ENCODE results near the gene CLPTM1L. TPM values are rescaled to one million over a fixed set of nuclear protein-coding genes. Genes with fewer than 3 reads are reported as not detected.

CLPTM1L gene
- polyA plus RNA-seq, 3 donors: 14.1 to 76.2 (median 35.0) TPM

GRCh38 chr5:1278656-1279442 is 66.0 kb downstream of the CLPTM1L start:
- intact Hi-C loops (cut with micrococcal nuclease): no loop called here
- Mint-ChIP-seq H3K27ac (no peak overlapping the region), H3K9me3 (peaks cover 32 to 70% (median 49%) of the 10 kb centered on the region in 7 donors), H3K36me3 (no peaks in the 10 kb centered on the region), H3K4me1 (no peaks in the 10 kb centered on the region), H3K4me3 (no peak overlapping the region), H3K27me3 (ENCODE audit: low read depth in 3 of 3) (peaks cover 0 to 2% (median 1%) of the 10 kb centered on the region in 3 donors)
- no peak for TF ChIP-seq CTCF (IDR thresholded peaks at IDR 0.05)
- Histone ChIP-seq H3K9ac (ENCODE audit: insufficient read depth, low read length, poor library complexity, severe bottlenecking) (no peak overlapping the region), H3K4me3 (replicated peaks in 1 of 3; ENCODE audit: low read depth in 2 of 3, low read length in 3 of 3) (no peak overlapping the region), H3K27ac (ENCODE audit: low read depth in 1 of 2, low read length in 2 of 2) (no peak overlapping the region), H3K4me2 (replicated peaks; ENCODE audit: extremely low read depth, low read length, poor library complexity, severe bottlenecking) (no peak overlapping the region), H2AFZ (ENCODE audit: insufficient read depth, low read depth, low read length, poor library complexity, severe bottlenecking) (no peak overlapping the region), H3K4me1 (ENCODE audit: control insufficient read depth in 1 of 2, insufficient read depth in 2 of 2, low read length in 2 of 2) (no peaks in the 10 kb centered on the region), H3K27me3 (ENCODE audit: control insufficient read depth in 2 of 2, insufficient read depth in 2 of 2, low read length in 2 of 2) (no peaks in the 10 kb centered on the region), H3K79me2 (ENCODE audit: insufficient read depth, low read length) (no peaks in the 10 kb centered on the region), H3K9me3 (replicated peaks in 1 of 2; ENCODE audit: control insufficient read depth in 1 of 2, insufficient read depth in 1 of 2, low read length in 2 of 2) (peaks cover 28 to 71% of the 10 kb centered on the region in 2 donors), H3K36me3 (replicated peaks in 1 of 2; ENCODE audit: control insufficient read depth in 1 of 2, insufficient read depth in 2 of 2, low read length in 2 of 2) (no peaks in the 10 kb centered on the region), H4K20me1 (ENCODE audit: insufficient read depth, low read length) (no peaks in the 10 kb centered on the region)
- DNase-seq: no peak
- 94% methylated on average over 39 of the region's 42 CpGs for WGBS (ENCODE audit: insufficient coverage)

GRCh38 chr5:1278216-1278615 is 66.7 kb downstream of the CLPTM1L start:
- no peak overlapping the region for H3K27ac Mint-ChIP-seq
- no peak for DNase-seq
- H3K9me3 Mint-ChIP-seq: peaks cover 33 to 69% (median 51%) of the 10 kb centered on the region in 7 donors
- H3K9ac ChIP-seq (ENCODE audit: insufficient read depth, low read length, poor library complexity, severe bottlenecking): no peak overlapping the region
- H3K36me3 ChIP-seq (replicated peaks in 1 of 2; ENCODE audit: control insufficient read depth in 1 of 2, insufficient read depth in 2 of 2, low read length in 2 of 2): no peaks in the 10 kb centered on the region
- H3K4me2 ChIP-seq (replicated peaks; ENCODE audit: extremely low read depth, low read length, poor library complexity, severe bottlenecking): no peak overlapping the region
- no peaks in the 10 kb centered on the region for H3K4me1 ChIP-seq (ENCODE audit: control insufficient read depth in 1 of 2, insufficient read depth in 2 of 2, low read length in 2 of 2)
- H3K27ac ChIP-seq (ENCODE audit: low read depth in 1 of 2, low read length in 2 of 2): no peak overlapping the region
- H3K4me3 ChIP-seq (replicated peaks in 1 of 3; ENCODE audit: low read depth in 2 of 3, low read length in 3 of 3): no peak overlapping the region
- no peaks in the 10 kb centered on the region for H4K20me1 ChIP-seq (ENCODE audit: insufficient read depth, low read length)
- 90% methylated on average over 10 of the region's 13 CpGs for WGBS (ENCODE audit: insufficient coverage)
- intact Hi-C loops (cut with micrococcal nuclease): no loop called here
- no peak for TF ChIP-seq CTCF (IDR thresholded peaks at IDR 0.05)
- peaks cover 31 to 72% of the 10 kb centered on the region in 2 donors for H3K9me3 ChIP-seq (replicated peaks in 1 of 2; ENCODE audit: control insufficient read depth in 1 of 2, insufficient read depth in 1 of 2, low read length in 2 of 2)
- H3K4me1 Mint-ChIP-seq: no peaks in the 10 kb centered on the region
- no peak overlapping the region for H2AFZ ChIP-seq (ENCODE audit: insufficient read depth, low read depth, low read length, poor library complexity, severe bottlenecking)
- H3K79me2 ChIP-seq (ENCODE audit: insufficient read depth, low read length): no peaks in the 10 kb centered on the region
- H3K36me3 Mint-ChIP-seq: no peaks in the 10 kb centered on the region
- H3K27me3 ChIP-seq (ENCODE audit: control insufficient read depth in 2 of 2, insufficient read depth in 2 of 2, low read length in 2 of 2): no peaks in the 10 kb centered on the region
- H3K4me3 Mint-ChIP-seq: no peak overlapping the region
- H3K27me3 Mint-ChIP-seq (ENCODE audit: low read depth in 3 of 3): peaks cover 0 to 4% (median 3%) of the 10 kb centered on the region in 3 donors
